Astrocyte (in vitro differentiated cells and primary cell): Measurements from ENCODE around the gene CMTR1. TPM values are rescaled to one million over a fixed set of nuclear protein-coding genes. Genes with fewer than 3 reads are reported as not detected.

Experiments used
- DNase-seq: peaks from one replicate; pipeline ENCODE4 v3.0.0-alpha.2; 2010; ENCODE audit warnings: low read depth
- FAIRE-seq: peaks from 2 replicates; lab custom pipeline; 2011; peaks lifted over from hg19 to GRCh38; lab: Jason Lieb, UNC
- H2AFZ ChIP-seq: 2 replicates; pipeline ENCODE4 v1.6.0; 2012; ENCODE audit warnings: low read depth, low read length, inconsistent platforms
- H3K27ac ChIP-seq: 2 replicates; pipeline ENCODE4 v1.5.1; 2011; ENCODE audit warnings: low read depth, low read length, inconsistent platforms
- H3K27me3 ChIP-seq: 2 replicates; pipeline ENCODE4 v1.6.0; 2011; ENCODE audit warnings: low read length, inconsistent platforms; ENCODE audit not compliant: insufficient read depth
- H3K36me3 ChIP-seq: 2 replicates; pipeline ENCODE4 v1.5.1; 2011; ENCODE audit warnings: low read length, inconsistent platforms; ENCODE audit not compliant: insufficient read depth
- H3K4me1 ChIP-seq: 2 replicates; pipeline ENCODE4 v1.5.1; 2011; ENCODE audit warnings: low read length, inconsistent platforms; ENCODE audit not compliant: insufficient read depth
- H3K4me2 ChIP-seq: 2 replicates; pipeline ENCODE4 v1.6.0; 2012; ENCODE audit warnings: low read length, inconsistent platforms
- H3K4me3 ChIP-seq: 2 replicates; pipeline ENCODE4 v1.5.1; 2011; ENCODE audit warnings: low read depth, mild to moderate bottlenecking, low read length, inconsistent platforms; ENCODE audit not compliant: insufficient read depth
- H3K79me2 ChIP-seq: 2 replicates; pipeline ENCODE4 v1.6.0; 2012; ENCODE audit warnings: mild to moderate bottlenecking, low read length, inconsistent platforms; ENCODE audit not compliant: insufficient read depth
- H3K9ac ChIP-seq: 2 replicates; pipeline ENCODE4 v1.6.0; 2012; ENCODE audit warnings: mild to moderate bottlenecking, low read length, inconsistent platforms
- H3K9me3 ChIP-seq: 2 replicates; pipeline ENCODE4 v1.5.1; 2012; ENCODE audit warnings: low read depth, mild to moderate bottlenecking, low read length, inconsistent platforms; ENCODE audit not compliant: insufficient read depth
- H4K20me1 ChIP-seq: 2 replicates; pipeline ENCODE4 v1.6.0; 2012; ENCODE audit warnings: low read length, inconsistent platforms; ENCODE audit not compliant: insufficient read depth
- H3K27ac Mint-ChIP-seq: one replicate; pipeline ENCODE4 v1.8.0; 2021; ENCODE audit warnings: mild to moderate bottlenecking, mixed read lengths; ENCODE audit not compliant: unreplicated experiment
- H3K27me3 Mint-ChIP-seq: one replicate; pipeline ENCODE4 v1.8.0; 2021; ENCODE audit warnings: low read depth, mixed read lengths; ENCODE audit not compliant: unreplicated experiment
- H3K36me3 Mint-ChIP-seq: one replicate; pipeline ENCODE4 v1.8.0; 2021; ENCODE audit warnings: low read depth, mixed read lengths; ENCODE audit not compliant: unreplicated experiment
- H3K4me1 Mint-ChIP-seq: one replicate; pipeline ENCODE4 v1.8.0; 2021; ENCODE audit warnings: low read depth, mixed read lengths; ENCODE audit not compliant: unreplicated experiment
- H3K4me3 Mint-ChIP-seq: one replicate; pipeline ENCODE4 v1.8.0; 2021; ENCODE audit warnings: mild to moderate bottlenecking, moderate library complexity, mixed read lengths; ENCODE audit not compliant: unreplicated experiment
- H3K9me3 Mint-ChIP-seq: one replicate; pipeline ENCODE4 v1.8.0; 2021; ENCODE audit warnings: mild to moderate bottlenecking, mixed read lengths; ENCODE audit not compliant: unreplicated experiment
- EZH2 ChIP-seq: IDR thresholded peaks from 2 replicates; pipeline ENCODE4 v1.6.1; 2012; ENCODE audit warnings: mild to moderate bottlenecking, low read length, inconsistent platforms; ENCODE audit not compliant: insufficient read depth
- total RNA-seq: library from RNA; stranded (reverse); gene quantifications from 2 replicates; pipeline ENCODE4 v1.2.1, GENCODE V29; 2021
- TF ChIP-seq, protein P1 (sequence below): IDR thresholded peaks from 2 replicates; pipeline ENCODE4 v1.5.1; 2011; ENCODE audit warnings: low read depth, mild to moderate bottlenecking, inconsistent platforms, low read length, moderate library complexity; ENCODE audit not compliant: insufficient read depth

The CMTR1 gene
- total RNA-seq, 1 donor from 2014 or later = 44.1 TPM

DNA sequence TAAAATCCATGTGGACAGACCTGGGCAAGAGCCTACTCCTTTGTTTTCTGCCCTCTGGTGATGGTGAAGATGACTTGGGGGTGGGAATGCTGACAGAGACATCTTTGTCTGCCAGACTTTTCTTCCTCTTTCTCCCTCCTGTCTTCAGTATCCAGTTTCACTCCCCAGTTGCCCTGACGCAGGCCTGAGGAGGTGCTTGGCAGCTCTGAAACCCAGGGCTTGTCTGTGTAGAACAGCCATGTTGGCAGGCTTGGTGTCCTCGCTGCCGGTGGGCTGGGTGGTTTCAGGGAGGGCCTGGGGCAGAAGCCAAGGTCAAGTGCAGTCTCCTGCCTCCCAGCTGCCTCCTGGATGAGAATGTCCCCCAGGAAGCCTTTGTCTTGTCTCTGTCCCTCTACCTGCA, 44.2 kb downstream of the CMTR1 start:
- Histone ChIP-seq H3K4me3 (no peak overlapping the region), H3K9me3 (no peaks in the 10 kb centered on the region), H2AFZ (no peak overlapping the region), H3K4me2 (no peak overlapping the region), H4K20me1 (peaks cover 12% of the 10 kb centered on the region), H3K27ac (no peak overlapping the region), H3K4me1 (no peaks in the 10 kb centered on the region), H3K27me3 (no peaks in the 10 kb centered on the region), H3K79me2 (no peaks in the 10 kb centered on the region), H3K36me3 (peaks cover 18% of the 10 kb centered on the region), H3K9ac (no peak overlapping the region)
- FAIRE-seq = no peak
- Mint-ChIP-seq H3K27ac (no peak overlapping the region), H3K36me3 (peaks cover 38% of the 10 kb centered on the region), H3K27me3 (no peaks in the 10 kb centered on the region), H3K9me3 (no peaks in the 10 kb centered on the region), H3K4me3 (no peak overlapping the region), H3K4me1 (peaks cover 6% of the 10 kb centered on the region)
- DNase-seq = no peak
- TF ChIP-seq, protein P1, sequence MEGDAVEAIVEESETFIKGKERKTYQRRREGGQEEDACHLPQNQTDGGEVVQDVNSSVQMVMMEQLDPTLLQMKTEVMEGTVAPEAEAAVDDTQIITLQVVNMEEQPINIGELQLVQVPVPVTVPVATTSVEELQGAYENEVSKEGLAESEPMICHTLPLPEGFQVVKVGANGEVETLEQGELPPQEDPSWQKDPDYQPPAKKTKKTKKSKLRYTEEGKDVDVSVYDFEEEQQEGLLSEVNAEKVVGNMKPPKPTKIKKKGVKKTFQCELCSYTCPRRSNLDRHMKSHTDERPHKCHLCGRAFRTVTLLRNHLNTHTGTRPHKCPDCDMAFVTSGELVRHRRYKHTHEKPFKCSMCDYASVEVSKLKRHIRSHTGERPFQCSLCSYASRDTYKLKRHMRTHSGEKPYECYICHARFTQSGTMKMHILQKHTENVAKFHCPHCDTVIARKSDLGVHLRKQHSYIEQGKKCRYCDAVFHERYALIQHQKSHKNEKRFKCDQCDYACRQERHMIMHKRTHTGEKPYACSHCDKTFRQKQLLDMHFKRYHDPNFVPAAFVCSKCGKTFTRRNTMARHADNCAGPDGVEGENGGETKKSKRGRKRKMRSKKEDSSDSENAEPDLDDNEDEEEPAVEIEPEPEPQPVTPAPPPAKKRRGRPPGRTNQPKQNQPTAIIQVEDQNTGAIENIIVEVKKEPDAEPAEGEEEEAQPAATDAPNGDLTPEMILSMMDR = no peak
- no peak for TF ChIP-seq EZH2

DNA sequence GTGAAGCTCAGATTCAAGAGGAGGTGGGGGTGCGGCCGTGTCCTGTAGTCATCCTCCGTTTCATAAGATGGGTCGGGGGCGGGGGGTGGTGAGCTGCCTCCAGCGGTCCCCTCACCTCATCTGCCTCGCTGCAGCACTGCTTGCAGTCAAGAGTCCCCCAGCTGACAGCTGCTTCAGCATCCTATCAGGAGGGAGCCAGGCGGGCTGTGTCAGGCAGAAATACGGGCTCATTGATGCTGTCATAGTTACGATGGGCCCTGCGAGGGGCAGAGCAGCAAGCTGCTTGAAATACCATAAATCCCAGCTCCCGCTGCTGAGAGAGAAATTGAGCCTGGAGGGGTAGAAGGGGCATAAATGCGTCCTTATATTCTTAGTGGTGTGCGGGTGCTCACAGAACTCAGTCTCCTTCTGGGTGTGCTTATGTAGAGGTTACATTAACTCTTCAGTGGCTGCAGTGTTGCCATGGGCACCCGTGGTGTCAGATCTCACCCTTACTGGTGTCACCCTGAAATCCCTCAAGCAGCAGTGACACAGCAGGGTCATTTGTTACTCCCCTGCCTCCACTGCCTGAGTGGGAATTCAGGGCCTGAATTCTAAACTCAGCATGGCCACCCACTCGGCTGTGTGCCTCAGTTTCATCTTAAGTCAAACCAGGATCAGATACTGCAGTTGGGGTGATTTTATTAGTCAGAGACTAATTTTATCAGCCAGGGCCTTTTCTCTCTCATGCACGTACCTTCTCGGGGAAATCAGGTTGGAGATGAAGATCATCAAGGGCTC, 44.8 kb downstream of the CMTR1 start:
- Histone ChIP-seq H3K36me3 (peaks cover 18% of the 10 kb centered on the region), H2AFZ (no peak overlapping the region), H3K4me3 (no peak overlapping the region), H3K27me3 (no peaks in the 10 kb centered on the region), H3K9ac (no peak overlapping the region), H3K79me2 (no peaks in the 10 kb centered on the region), H3K9me3 (no peaks in the 10 kb centered on the region), H3K4me2 (no peak overlapping the region), H3K4me1 (no peaks in the 10 kb centered on the region), H3K27ac (no peak overlapping the region), H4K20me1 (peaks cover 12% of the 10 kb centered on the region)
- Mint-ChIP-seq H3K4me3 (no peak overlapping the region), H3K36me3 (peaks cover 40% of the 10 kb centered on the region), H3K27me3 (no peaks in the 10 kb centered on the region), H3K9me3 (no peaks in the 10 kb centered on the region), H3K4me1 (peaks cover 6% of the 10 kb centered on the region), H3K27ac (no peak overlapping the region)
- DNase-seq = no peak
- TF ChIP-seq, protein P1 = no peak
- TF ChIP-seq EZH2 = no peak
- FAIRE-seq = no peak

DNA sequence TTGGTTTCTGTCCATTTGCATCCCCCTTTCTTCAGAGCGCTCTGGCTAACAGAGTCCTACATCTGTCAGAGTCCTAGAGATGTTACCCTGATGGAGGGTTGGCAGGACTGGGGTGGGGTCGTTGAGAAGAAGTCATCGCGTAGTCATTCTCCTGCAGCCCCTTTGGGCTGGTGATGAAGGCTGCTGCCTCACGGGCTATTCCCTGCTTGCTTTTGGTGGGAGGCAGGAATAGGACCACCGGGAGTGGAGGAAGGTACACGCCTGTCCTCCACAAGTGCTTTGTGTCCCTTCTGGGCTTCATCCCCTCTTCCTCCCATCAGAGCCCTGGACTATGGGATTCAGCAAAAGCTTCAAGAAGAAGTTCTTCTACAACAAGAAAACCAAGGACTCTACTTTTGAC, 45.8 kb downstream of the CMTR1 start:
- H3K79me2 ChIP-seq = no peaks in the 10 kb centered on the region
- FAIRE-seq (no peak), DNase-seq (no peak)
- Mint-ChIP-seq H3K36me3 (peaks cover 34% of the 10 kb centered on the region), H3K27ac (no peak overlapping the region), H3K27me3 (no peaks in the 10 kb centered on the region), H3K4me1 (no peaks in the 10 kb centered on the region), H3K9me3 (no peaks in the 10 kb centered on the region), H3K4me3 (no peak overlapping the region)
- no peak overlapping the region for H3K4me2 ChIP-seq
- TF ChIP-seq EZH2 = no peak
- TF ChIP-seq, protein P1 = no peak
- H4K20me1 ChIP-seq = peaks cover 8% of the 10 kb centered on the region
- H3K27me3 ChIP-seq = no peaks in the 10 kb centered on the region
- peaks cover 17% of the 10 kb centered on the region for H3K36me3 ChIP-seq
- no peak overlapping the region for H3K4me3 ChIP-seq
- H3K4me1 ChIP-seq = no peaks in the 10 kb centered on the region
- no peak overlapping the region for H3K27ac ChIP-seq
- no peak overlapping the region for H2AFZ ChIP-seq
- H3K9me3 ChIP-seq = no peaks in the 10 kb centered on the region
- H3K9ac ChIP-seq = no peak overlapping the region
